ENCODE measurements around the gene DUT.
A peak's percentile ranks its signal among the peaks of the same experiment; 100 is the strongest.
"Not testable (repeated sequence)": the region's sequence is repeated elsewhere in the genome, so short reads cannot be mapped to it uniquely, and the experiment has no call there.

The DUT gene

DNA sequence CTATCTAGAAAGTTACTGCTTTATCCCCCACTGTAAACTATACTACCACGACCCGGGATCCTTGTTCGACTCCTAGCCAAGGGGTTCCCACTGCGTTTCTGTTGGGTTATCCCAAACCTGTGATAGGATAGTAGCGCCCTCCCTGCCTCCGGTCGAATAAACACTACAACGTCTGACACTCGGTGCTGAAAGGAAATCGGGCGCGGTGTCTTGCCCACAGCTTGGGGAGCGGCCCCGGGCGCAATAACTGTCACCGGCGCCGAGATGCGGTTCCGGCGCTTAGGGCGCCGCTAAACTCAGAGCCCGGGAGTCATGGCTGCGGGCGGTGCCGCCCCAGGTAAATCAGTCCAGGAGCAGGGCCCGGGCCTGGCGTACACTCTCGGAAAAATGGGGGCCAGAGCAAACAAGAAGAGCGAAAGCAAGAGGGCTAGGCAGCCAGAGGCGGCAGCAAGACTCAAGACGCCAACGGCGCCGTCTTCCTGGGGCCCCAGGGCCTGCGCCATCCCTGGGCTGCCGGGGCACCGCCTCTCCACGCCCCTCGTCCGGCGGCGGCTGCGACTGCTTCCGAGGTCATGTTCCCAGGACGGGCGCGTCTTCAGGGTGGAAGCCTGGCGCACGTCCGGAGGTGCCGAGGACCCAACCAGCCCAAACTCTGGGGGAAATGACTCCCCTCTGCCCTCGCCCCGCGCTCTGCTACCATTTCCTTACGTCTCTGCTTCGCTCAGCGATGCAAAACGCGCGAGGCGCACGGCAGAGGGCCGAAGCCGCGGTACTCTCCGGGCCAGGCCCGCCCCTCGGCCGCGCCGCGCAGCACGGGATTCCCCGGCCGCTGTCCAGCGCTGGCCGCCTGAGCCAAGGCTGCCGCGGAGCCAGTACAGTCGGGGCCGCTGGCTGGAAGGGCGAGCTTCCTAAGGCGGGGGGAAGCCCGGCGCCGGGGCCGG, at the start of gene DUT:
TSS of gene DUT (plus strand) at position 575 of the 941 bp plus-strand sequence. CDS start at position 662, 87 bp downstream.
- peak; percentile 46 to 67 (median 60) for DNase-seq

DNA sequence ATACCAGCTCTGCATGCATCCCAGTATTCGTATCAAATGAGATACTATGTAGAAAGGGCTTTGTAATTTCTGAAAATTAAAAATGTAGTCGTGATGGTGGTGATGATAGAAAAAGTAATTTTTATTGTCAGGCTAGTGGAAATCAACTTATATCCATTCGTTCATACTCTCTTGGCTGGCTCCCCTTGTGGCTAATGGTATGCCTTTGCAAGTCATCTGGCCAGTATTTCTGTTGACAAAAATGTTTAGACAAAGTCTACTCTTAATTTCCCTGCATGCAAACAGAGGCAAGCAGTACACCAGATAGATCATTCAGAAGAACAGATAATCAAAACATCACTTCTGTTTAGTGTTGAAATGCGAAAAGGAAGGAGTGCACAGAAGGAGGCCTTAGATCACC, 49.6 kb upstream of the DUT start:
- no peak for DNase-seq

DNA sequence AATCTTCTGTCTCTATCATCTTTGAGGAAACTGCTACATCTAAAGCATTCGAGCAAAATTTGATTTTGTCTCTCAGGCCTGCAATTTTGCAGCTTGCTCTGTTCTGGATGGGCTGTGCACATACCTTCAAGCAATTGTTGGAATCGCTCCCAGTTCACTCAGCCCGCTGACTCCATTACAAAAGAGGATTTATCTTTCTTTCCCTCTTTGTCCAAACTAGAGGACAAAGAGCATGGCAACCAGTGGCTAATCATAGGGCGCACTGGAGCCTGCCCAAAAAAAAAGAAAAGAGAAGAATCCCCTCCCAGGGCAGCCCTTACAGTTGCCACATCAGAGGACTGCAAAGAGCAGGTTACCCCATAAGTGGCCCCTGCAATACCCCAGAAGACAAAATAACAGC, 49.0 kb upstream of the DUT start:
- no peak for DNase-seq

DNA sequence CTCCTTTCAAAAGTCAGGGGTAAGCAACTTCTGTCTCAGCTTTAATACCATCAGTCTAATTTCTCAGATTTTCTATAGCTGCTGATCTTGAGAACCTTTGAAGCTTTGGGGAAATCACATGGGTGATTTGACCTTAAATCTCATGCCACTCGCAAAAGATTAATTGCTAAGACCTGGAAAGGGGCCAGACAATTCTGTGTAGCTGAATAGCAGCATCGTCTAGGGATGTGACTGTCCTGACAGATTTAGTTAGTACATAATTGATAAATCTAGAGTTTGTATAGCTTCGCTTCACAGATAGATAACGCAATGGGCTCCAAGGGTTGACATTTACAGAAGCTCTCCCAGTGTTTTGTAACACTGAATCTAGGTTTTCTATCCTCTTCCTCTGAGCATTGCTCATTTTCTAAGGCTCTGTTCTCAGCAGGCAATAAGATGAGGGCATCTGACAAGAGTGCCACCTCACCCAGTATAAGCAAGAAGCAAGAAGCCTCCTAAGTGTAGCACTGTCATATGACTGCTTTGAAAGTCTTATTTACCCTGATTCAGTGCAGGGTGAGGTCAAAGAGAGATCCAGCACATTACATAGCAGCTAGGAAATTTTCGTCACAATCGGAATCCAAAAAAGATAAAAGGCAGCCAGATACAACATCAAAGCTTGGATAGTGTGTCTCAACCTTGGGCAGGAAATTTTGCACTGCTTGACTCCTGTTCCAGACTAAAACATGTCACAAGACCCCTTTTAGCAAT, 47.7 kb upstream of the DUT start:
- DNase-seq = no peak

DNA sequence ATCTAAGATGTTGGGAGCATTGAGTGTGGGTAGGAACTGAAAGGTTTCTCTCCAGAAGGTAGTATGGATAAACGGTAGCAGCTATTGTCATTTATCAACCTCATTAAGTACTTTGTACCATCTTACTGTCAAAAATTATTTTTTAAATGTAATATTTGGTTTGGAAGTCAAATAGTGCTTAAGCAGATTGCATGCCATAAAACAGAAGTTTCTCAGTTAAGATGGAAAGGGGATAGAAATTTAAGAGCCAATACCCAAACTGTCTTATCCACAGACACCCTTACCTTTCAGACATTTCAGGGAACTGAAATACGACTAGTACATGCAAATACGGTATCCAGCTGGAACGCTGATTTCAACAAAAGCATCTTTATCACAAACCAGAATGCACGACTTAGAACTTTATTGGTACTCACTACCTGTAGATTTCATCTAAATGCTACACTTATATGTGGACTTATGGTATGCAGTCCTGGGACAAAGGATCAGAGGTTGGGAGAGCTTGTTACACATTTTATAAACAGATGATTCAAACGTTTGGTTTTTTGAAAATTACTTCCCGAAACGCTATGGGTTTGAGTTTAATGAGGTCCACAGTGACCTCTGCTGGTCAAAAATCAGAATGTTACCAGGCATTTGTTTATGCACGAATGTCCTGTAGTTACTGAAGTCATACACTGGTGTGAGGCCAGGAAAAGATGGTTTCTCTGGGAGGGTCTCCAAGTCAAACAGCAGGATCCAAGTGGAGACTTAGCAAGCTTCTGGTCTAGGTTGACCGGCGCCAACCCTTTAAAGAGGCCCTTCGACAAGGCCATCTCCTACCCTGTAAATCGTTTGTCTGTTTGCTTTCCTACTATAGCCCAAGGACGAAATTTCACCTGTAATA, 45.7 kb upstream of the DUT start:
- DNase-seq = peak in 2 of 4 experiments; percentile 1 to 4

DNA sequence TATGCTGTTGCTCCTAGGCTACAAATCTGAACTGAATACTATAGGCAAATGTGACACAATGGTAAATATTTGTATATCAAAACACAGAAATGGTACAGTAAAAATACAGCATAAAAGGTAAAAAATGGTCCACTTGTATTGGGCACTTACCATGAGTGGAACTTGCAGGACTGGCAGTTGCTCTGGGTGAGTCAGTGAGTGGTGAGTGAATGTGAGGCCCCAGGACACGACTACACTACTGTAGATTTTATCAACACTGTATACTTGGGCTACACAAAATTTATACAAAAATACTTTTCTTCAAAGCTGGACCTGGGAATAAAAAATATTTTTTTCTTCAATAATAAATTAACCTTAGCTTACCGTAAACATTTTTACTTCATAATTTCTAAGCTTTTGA, 41.6 kb upstream of the DUT start:
- no peak for DNase-seq

DNA sequence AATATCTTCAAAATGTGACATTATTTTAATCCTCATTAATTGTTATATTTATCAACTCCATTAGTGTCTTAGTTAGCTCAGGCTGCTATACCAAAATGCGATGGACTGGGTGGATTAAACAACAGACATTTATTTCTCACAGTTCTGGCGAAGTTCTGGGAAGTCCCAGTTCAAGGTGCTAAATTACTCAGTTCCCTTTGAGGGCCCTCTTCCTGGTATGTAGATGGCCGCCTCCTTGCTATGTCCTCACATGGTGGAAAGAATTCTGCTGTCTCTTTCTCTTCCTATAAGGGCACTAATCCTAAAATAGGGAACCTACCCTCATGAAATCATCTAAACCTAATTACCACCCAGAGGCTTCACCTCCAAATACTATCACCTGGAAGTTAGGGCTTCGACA, 38.8 kb upstream of the DUT start:
- DNase-seq = no peak

DNA sequence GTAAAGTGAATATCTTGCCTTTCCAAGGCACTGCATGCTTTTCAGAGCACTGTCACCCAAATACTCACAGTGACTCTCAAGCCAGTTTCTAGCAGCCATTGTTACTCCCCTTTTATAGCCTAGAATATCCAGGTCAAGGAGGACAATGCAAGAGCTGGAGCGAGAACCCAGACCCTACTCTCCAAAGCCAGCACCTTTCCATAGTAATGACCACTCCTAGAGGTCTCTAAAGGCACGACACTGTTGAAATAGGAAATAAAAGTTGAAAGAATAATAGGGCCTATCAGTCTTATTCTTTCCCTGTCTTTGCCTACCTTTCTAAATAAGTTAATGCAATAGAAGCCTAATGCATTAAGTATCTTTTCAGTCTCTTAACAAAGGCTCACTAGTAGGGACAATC, 33.6 kb upstream of the DUT start:
- DNase-seq = no peak

DNA sequence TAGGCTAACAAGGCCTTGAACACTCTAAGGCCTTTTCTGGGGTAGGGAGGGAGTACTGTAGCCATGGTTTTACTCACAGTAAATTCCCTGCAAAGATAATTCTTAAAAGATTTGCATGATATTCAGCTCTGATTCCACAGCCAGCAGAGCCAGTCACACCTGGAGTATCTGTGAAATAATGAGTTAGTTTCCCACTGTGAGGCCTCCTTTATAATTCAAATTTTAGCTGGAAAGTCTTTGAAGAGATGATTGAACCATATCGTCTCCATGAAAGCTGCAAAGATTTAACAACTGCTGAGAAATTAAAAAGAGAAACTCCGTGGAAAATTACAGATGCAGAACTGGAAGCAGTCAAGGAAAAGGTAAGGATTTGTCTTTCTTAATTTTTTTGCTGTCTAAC, 32.3 kb upstream of the DUT start:
- DNase-seq = no peak

DNA sequence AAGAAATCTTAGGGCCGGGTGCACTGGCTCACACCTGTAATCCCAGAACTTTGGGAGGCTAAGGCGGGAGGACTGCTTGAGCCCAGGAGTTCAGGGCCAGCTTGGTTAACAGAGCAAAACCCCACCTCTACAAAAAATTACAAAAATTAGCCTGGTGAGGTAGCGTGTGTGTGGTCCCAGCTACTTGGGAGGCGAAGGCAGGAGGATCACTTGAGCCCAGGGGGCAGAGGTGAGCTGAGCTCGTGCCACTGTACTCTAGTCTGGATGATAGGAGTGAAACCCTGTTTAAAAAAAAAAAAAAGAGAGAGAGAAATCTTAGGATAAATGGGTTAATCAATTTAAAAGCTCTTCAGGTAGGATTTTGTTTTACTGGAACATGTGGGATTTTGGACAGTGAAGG, 31.2 kb upstream of the DUT start:
- DNase-seq = no peak

DNA sequence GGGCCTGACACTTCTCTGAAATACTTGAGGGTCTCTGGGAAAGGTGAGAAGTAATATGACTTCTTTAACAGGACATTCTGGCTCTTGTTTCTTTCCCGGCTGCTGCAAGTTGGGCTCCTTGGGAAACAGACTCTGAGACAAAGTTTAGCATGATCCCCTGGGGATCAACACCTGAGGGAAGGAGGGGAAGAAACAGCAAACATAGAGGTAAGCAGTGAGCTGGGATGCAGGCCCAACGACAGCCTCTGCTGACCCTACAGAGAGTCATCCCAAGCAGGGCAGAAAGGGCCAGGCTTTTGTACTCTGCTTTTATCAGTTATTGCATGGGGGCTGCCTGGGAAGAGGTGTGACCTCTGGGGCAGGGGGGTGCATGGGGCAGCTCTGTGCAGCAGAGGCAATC, 26.8 kb upstream of the DUT start:
- DNase-seq = no peak

DNA sequence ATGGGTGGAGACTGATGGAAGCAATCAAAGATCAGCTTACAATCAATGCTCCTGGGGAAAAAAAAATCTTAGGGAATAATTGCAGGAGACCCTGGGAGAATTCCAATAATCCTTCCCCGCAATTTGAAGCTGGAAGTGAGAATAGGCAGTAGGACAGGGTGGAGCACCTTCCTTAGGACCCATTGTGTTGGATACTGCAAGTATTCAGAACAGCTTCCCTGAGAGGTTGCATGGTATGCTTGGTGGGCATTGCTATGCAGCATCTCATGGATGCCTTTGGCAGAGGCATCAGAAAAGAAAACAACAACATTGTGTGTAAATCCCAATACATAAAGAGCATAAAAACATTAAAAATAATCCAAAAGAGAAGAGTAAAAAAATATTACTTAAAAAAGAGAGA, 24.6 kb upstream of the DUT start:
- no peak for DNase-seq

DNA sequence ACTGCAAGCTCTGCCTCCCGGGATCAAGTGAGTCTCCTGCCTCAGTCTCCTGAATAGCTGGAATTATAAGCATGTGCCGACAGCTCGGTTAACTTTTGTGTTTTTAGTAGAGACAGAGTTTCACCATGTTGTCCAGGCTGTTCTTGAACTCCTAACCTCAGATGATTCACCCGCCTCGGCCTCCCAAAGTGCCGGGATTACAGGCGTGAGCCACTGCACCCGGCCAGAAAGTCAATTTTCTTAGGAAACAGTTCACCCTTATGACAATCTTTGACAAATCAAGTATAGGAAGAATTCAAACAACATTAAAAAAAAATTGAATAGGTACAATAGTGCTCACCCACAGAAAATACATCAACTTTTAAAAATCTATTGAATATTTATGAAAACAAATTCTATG, 23.6 kb upstream of the DUT start:
- no peak for DNase-seq

DNA sequence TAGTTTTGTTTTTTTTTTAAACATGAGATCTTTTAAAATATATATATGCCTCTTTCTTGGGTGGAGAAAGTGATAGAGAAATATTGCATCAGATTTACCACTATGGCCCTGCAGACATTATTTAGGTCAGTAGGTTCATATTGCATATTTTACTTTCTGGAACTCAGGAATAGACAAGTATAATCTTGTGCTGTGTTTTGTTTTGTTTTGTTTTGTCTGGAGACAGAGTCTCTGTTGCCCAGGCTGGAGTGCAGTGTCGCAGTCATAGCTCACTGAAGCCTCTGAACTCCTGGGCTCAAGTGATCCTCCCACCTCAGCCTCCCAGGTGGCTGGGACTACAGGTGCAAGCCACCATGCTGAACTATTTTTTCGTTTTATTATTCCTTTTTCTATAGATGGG, 21.5 kb upstream of the DUT start:
- DNase-seq = no peak

DNA sequence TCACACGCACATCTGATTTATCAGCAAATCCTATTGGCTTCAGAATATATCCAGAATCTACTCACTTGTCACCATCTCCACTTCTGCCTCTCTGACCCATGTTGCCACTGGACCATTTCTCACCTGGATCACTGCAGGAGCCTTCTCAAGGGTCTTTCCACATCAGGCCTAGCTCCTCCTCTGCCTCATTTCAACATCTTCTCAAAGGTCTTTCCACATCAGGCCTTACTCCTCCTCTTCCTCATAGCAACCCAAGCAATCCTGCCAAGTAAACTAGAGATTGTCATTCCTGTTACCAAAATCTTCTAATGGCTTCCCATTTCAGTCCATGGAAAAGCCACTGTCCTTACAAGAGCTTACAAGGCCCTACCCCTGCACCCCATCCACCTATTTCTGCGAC, 18.0 kb upstream of the DUT start:
- no peak for DNase-seq

DNA sequence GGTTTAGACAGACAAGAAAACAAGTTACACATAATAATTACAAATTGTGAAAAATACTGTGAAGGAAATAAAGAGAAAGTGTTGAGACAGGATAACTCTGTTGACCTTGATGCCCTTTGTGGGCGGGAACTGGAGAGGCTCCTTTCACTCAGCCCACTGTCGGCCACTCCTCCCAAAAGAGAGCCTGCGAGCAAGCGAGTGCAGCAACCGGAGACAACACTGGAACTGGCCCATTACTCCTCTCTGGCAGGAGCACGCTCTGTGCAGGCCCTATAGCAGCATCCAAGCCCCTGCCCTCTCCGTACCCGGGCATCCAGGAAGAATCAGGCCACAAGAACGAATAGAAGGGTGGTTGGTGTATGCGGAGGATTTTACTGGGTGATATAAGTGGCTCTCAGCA, 16.2 kb upstream of the DUT start:
- no peak for DNase-seq

DNA sequence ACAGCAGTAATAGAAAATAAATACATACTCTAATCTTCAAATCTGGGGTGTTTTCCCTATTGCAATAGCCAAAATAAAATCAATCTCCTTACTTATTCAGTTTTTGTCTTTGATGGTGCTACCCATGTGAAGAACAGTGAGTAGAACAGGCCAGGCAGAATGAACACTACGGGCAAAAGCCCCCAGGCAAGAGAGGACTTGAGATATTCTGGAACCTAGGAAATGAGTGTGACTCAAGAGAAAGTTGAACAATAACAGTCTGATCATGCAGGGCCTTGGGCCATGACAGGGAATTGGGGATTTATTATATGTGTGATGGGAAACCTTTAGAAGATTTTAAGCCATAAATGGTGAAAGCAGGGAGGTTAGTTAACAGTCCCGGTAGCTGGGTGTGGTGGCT, 14.0 kb upstream of the DUT start:
- no peak for DNase-seq

DNA sequence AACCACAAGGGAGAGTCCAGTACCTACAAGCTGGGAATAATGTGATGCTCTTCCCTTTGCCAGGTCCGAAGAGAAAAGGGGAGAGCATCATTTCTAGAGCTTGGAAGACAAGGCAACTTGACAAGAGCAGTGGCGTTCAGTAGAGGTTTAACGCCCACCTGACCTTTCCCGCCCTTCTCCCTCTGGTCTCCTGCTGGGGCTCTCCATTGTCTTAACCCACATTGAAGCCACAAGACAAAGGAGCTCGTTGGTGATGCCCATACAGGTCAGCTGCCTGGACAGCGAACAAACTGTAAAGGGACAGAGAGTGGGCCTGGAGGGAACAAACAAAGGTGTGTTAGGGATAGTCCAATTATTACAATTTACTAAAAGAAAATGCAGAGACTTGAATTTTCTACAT, 13.1 kb upstream of the DUT start:
- no peak for DNase-seq

DNA sequence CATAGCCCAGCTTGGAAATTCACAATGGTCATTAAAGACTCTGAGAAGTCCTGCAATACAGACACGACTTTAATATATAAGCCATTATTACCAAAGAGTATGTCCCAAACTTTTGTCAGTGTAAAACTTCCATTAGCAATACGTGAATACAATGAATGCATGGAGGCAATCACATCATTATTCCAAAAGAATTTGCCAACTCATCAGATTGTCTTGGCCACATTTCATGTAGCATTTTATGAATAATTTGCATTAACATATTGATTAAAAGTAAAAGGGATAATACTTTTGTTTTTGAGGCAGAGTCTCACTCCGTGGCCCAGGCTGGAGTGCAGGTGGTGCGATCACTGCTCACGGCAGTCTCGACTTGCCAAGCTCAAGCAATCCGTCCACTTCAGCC, 7.9 kb upstream of the DUT start:
- no peak for DNase-seq

DNA sequence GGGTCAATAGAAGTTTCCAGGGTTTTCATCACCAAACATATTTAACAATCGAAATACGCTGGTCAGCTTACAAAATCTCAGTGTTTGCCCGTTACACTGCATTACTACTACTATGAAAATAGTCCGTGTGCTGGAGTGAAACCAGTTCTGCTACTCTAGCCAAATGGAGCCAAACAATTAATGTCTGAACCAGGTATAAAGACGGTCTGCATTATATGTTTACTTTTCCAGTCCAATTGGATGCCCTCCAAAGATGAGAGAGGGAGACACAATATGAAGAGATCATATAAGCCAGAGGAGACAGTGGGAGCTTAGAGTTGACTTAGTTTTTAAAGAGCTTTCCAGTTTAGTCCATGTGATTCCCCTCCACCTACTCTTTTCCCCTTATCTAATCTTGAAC, 6.3 kb upstream of the DUT start:
- no peak for DNase-seq

DNA sequence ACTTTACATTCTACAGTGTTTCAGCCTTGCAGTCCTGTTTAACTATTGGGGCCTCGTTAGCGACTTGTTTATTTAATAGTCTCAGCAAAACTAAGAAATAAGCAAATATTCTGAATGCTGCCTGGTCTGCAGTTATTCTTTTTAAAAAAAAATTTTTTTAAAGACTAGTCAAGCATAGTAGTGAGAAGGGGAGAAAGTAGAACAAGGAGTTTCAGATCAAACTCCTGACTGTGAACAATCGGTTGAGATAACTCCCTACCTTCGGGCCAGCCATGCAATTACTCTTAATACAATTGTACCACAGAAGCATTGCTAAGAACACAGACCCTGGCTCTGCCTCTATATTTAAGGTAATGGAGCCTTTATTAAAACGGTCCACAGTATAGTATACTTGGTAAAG, 5.8 kb upstream of the DUT start:
- DNase-seq = no peak

DNA sequence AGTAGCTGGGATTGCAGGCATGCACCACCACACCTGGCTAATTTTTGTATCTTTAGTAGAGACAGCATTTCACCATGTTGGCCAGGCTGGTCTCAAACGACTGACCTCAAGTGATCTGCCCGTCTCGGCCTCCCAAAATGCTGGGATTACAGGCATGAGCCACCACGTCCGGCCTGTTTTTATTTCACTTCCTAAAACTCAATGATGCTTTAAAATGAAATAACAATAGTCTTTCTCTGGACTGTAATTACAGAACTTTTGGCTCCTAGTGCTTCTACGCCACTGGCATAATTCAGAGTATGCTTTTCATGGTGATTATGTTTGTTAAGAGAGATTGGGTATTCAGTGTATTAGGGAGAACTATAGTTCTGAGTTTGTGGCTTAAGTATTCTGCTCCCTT, 5.0 kb upstream of the DUT start:
- not testable (repeated sequence) for DNase-seq

DNA sequence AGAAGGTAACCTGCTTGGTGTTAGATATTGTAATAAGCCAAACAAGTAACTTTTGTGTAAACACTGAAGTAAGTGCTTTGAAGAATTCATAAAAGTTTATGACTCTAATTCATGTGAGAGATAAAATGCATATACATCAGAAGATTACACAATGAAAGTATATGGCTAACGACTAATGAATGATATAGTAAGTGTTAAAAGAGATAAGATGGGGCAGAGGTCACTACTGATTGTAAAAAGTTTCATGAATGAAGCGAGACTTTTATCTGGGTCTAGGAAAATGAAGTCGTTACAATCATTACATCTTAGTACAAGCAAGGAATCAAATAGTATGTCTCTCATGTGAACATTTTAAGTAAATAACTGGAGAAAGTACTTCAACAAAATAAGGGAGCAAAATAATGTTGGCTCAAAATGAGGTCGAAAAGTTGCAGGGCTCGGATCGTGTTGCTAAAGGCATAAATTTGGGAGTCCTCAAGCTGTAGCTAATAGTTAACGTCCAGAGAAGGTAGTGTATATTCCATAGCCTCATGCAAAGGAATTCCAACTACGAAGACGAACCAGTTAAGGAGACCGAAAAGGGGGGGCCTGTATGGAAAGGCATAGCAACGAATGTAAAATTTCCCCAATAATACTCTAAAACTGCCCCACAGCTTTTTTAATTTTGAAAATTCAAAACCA, 984 bp upstream of the DUT start:
- no peak for DNase-seq

Data from activated CD4-positive, CD25-positive, alpha-beta regulatory T cell (primary cell).